Smooth muscle cell (in vitro differentiated cells): ENCODE data around the gene TNFAIP6. TPM values are rescaled to one million over a fixed set of nuclear protein-coding genes. Genes with fewer than 3 reads are reported as not detected.

ENCODE experiments used
- DNase-seq: peaks from one replicate; lab custom pipeline; 2025; ENCODE audit not compliant: unreplicated experiment; lab: John Stamatoyannopoulos, UW
- H2AFZ ChIP-seq: fragments of 200-600 bp; sonication (generic); 2 replicates; pipeline ENCODE4 v1.6.0; 2016; ENCODE audit warnings: antibody characterized with exemption, low read depth, mild to moderate bottlenecking
- H3F3A ChIP-seq: fragments of 200-600 bp; sonication (generic); 2 replicates; pipeline ENCODE4 v1.6.0; 2017; ENCODE audit warnings: antibody characterized with exemption, low read depth
- H3K27ac ChIP-seq: fragments of 200-600 bp; sonication (generic); 2 replicates; pipeline ENCODE4 v1.5.1; 2016; ENCODE audit warnings: low read depth, mild to moderate bottlenecking
- H3K27me3 ChIP-seq: fragments of 200-600 bp; sonication (generic); 2 replicates; pipeline ENCODE4 v1.6.1; 2016; ENCODE audit warnings: low read depth, mild to moderate bottlenecking
- H3K36me3 ChIP-seq: fragments of 200-600 bp; sonication (generic); 2 replicates; pipeline ENCODE4 v1.5.1; 2016; ENCODE audit warnings: low read depth
- H3K4me1 ChIP-seq: fragments of 200-600 bp; sonication (generic); 2 replicates; pipeline ENCODE4 v1.5.1; 2016; ENCODE audit warnings: low read depth
- H3K4me2 ChIP-seq: fragments of 200-600 bp; sonication (generic); 2 replicates; pipeline ENCODE4 v1.6.0; 2016; ENCODE audit warnings: mild to moderate bottlenecking
- H3K4me3 ChIP-seq: fragments of 200-600 bp; sonication (generic); 2 replicates; pipeline ENCODE4 v1.5.1; 2016; ENCODE audit warnings: mild to moderate bottlenecking
- H3K79me2 ChIP-seq: fragments of 200-600 bp; sonication (generic); 2 replicates; pipeline ENCODE4 v1.6.0; 2016; ENCODE audit warnings: low read depth, mild to moderate bottlenecking
- H3K9ac ChIP-seq: fragments of 200-600 bp; sonication (generic); 2 replicates; pipeline ENCODE4 v1.6.0; 2016; ENCODE audit warnings: low read depth
- H3K9me3 ChIP-seq: fragments of 200-600 bp; sonication (generic); replicated peaks from 2 replicates; pipeline ENCODE4 v1.5.1; 2016; ENCODE audit warnings: low read depth
- H4K20me1 ChIP-seq: fragments of 200-600 bp; sonication (generic); 2 replicates; pipeline ENCODE4 v1.6.0; 2016; ENCODE audit warnings: low read depth
- CTCF ChIP-seq: fragments of 200-600 bp; sonication (generic); IDR thresholded peaks from 2 replicates; pipeline ENCODE4 v1.5.1; 2017; ENCODE audit warnings: borderline replicate concordance, mild to moderate bottlenecking, antibody characterized with exemption; ENCODE audit not compliant: insufficient read depth, poor library complexity, severe bottlenecking
- WGBS: methylation state at CpG from one replicate; pipeline ENCODE4 v1.1.7; 2016; ENCODE audit warnings: low lambda C conversion rate; 5-methylcytosine and 5-hydroxymethylcytosine counted together
- polyA plus RNA-seq: library from polyadenylated mRNA; unstranded; fragments of >200 nt; fragmentation: Nextera tagmentation; extraction: Ambion mirVana; gene quantifications from 2 replicates; pipeline ENCODE4 v1.2.1, GENCODE V29; 2016
- total RNA-seq: library from RNA; depleted of rRNA; stranded (reverse); fragments of >200 nt; gene quantifications from 2 replicates; pipeline ENCODE4 v1.2.3, GENCODE V29; 2014

The TNFAIP6 gene
- total and polyA plus RNA-seq, 2 experiments from 2014 or later, result 38.2 to 38.4 TPM

- Histone ChIP-seq H4K20me1 (no peaks in the 10 kb centered on the region), H3K36me3 (no peaks in the 10 kb centered on the region), H2AFZ (no peak overlapping the region), H3K79me2 (no peaks in the 10 kb centered on the region), H3K9ac (no peak overlapping the region), H3F3A (no peaks in the 10 kb centered on the region), H3K9me3 (no peaks in the 10 kb centered on the region), H3K27ac (no peak overlapping the region), H3K4me3 (no peak overlapping the region), H3K27me3 (no peaks in the 10 kb centered on the region), H3K4me2 (no peak overlapping the region), H3K4me1 (no peaks in the 10 kb centered on the region)
- no peak for DNase-seq
- TF ChIP-seq CTCF, result no peak
These were observed 10.1 kb upstream of the TNFAIP6 start for GRCh38 chr2:151347294-151347693.

GRCh38 chr2:151347906-151348305 lies 9.5 kb upstream of the TNFAIP6 start:
- no peak overlapping the region for H3K4me2 ChIP-seq
- WGBS, result 58% methylated on average over 5 of the region's 5 CpGs
- H3K27me3 ChIP-seq, result no peaks in the 10 kb centered on the region
- no peaks in the 10 kb centered on the region for H3K79me2 ChIP-seq
- no peak for DNase-seq
- no peaks in the 10 kb centered on the region for H4K20me1 ChIP-seq
- H3K27ac ChIP-seq, result no peak overlapping the region
- no peaks in the 10 kb centered on the region for H3K36me3 ChIP-seq
- no peak overlapping the region for H2AFZ ChIP-seq
- no peaks in the 10 kb centered on the region for H3F3A ChIP-seq
- no peak overlapping the region for H3K9ac ChIP-seq
- H3K4me1 ChIP-seq, result no peaks in the 10 kb centered on the region
- TF ChIP-seq CTCF, result no peak
- H3K4me3 ChIP-seq, result no peak overlapping the region
- no peaks in the 10 kb centered on the region for H3K9me3 ChIP-seq

- no peak for DNase-seq
- Histone ChIP-seq H3K4me3 (no peak overlapping the region), H4K20me1 (no peaks in the 10 kb centered on the region), H3K36me3 (no peaks in the 10 kb centered on the region), H3K27ac (no peak overlapping the region), H3K27me3 (no peaks in the 10 kb centered on the region), H3K4me2 (no peak overlapping the region), H3K9ac (no peak overlapping the region), H3K9me3 (no peaks in the 10 kb centered on the region), H3F3A (no peaks in the 10 kb centered on the region), H3K4me1 (no peaks in the 10 kb centered on the region), H2AFZ (no peak overlapping the region), H3K79me2 (no peaks in the 10 kb centered on the region)
- 66% methylated on average over 4 of the region's 4 CpGs for WGBS
- TF ChIP-seq CTCF, result no peak
These were observed 6.7 kb upstream of the TNFAIP6 start for GRCh38 chr2:151350579-151351195.

GRCh38 chr2:151353995-151354394 lies 3.4 kb upstream of the TNFAIP6 start:
- H4K20me1 ChIP-seq, result no peaks in the 10 kb centered on the region
- no peak for TF ChIP-seq CTCF
- H3K4me3 ChIP-seq, result no peak overlapping the region
- no peak overlapping the region for H2AFZ ChIP-seq
- WGBS, result 99% methylated on average over 2 of the region's 2 CpGs
- no peaks in the 10 kb centered on the region for H3K27me3 ChIP-seq
- no peak overlapping the region for H3K4me2 ChIP-seq
- H3K4me1 ChIP-seq, result peaks cover 6% of the 10 kb centered on the region
- no peaks in the 10 kb centered on the region for H3K36me3 ChIP-seq
- no peak for DNase-seq
- H3K9me3 ChIP-seq, result no peaks in the 10 kb centered on the region
- no peak overlapping the region for H3K9ac ChIP-seq
- no peak overlapping the region for H3K27ac ChIP-seq
- H3F3A ChIP-seq, result no peaks in the 10 kb centered on the region
- H3K79me2 ChIP-seq, result peaks cover 14% of the 10 kb centered on the region
